HCT116 (cell line): ENCODE results near the gene IFT52. TPM values are rescaled to one million over a fixed set of nuclear protein-coding genes. Genes with fewer than 3 reads are reported as not detected.

Experiments used
- ATAC-seq: fragments of 200-7000 bp; cut with Tn5 transposase; 2 replicates; pipeline ENCODE4 v1.9.1; 2020; ENCODE audit warnings: mild to moderate bottlenecking, moderate library complexity
- Bru-seq: library from RNA; stranded (reverse); fragments of 400-500 nt; gene quantifications from one replicate; lab custom pipeline; 2021; lab: Mats Ljungman, UMichigan
- BruChase-seq, 2 experiments: library from RNA; stranded (reverse); fragments of 400-500 nt; gene quantifications; one replicate each; lab custom pipeline; 2021; lab: Mats Ljungman, UMichigan
- BruUV-seq: library from RNA; stranded (reverse); fragments of 400-500 nt; replicated peaks from 2 replicates; lab custom pipeline; 2021; lab: Mats Ljungman, UMichigan
- CTCF ChIA-PET: fragments of 300-600 bp; sonication (Branson Sonifier 250); formaldehyde crosslinking; loops from one replicate; lab custom pipeline; 2021; ENCODE audit warnings: antibody characterized with exemption; lab: Charles Lee
- POLR2A ChIA-PET: fragments of 300-600, 350-600 bp; sonication (Branson Sonifier 250); formaldehyde crosslinking; loops from one replicate; lab custom pipeline; 2021; ENCODE audit warnings: antibody characterized with exemption; lab: Charles Lee
- RAD21 ChIA-PET, 2 experiments: fragments of 300-600 bp; sonication (Branson Sonifier 250); formaldehyde crosslinking; loops; one replicate each; lab custom pipeline; 2023; ENCODE audit warnings: low total read pairs in 2 of 2; ENCODE audit not compliant: uncharacterized antibody in 2 of 2, unreplicated experiment in 2 of 2, low non-redundant PET in 1 of 2; lab: Charles Lee
- DNase-seq: peaks from one replicate; pipeline ENCODE4 v3.0.0-alpha.2; 2010; ENCODE audit warnings: low read depth, low spot score
- H2AFZ ChIP-seq: fragments of 200-600 bp; shearing (Covaris generic), sonication (generic); 2 replicates; pipeline ENCODE4 v1.6.1; 2017; ENCODE audit warnings: low read depth, mixed run types, mixed read lengths, antibody characterized with exemption, low read length; ENCODE audit not compliant: poor library complexity, severe bottlenecking
- H3K27ac ChIP-seq: 2 replicates; pipeline ENCODE4 v1.5.1; 2012; ENCODE audit warnings: low read depth, low read length
- H3K27me3 ChIP-seq: fragments of 200-600 bp; sonication (generic); 2 replicates; pipeline ENCODE4 v1.6.1; 2016; ENCODE audit warnings: mixed run types, low read length, mixed read lengths; ENCODE audit not compliant: insufficient read depth
- H3K36me3 ChIP-seq, 2 experiments: fragments of 200-500 bp in 1 of 2; fragments of 200-600 bp in 1 of 2; sonication (Bioruptor generic) in 1 of 2; sonication (generic) in 1 of 2; 2 replicates each; pipeline versions ENCODE4 v1.5.1 to v1.6.1; 2014 to 2016; ENCODE audit warnings: low read length in 2 of 2, inconsistent platforms in 1 of 2, mixed read lengths in 1 of 2, mixed run types in 1 of 2; ENCODE audit not compliant: insufficient read depth in 2 of 2, control insufficient read depth in 1 of 2
- H3K4me1 ChIP-seq, 2 experiments: fragments of 200-600 bp in 1 of 2; sonication (generic) in 1 of 2; 2 replicates each; pipeline versions ENCODE4 v1.5.1 to v1.6.1; 2012 to 2017; ENCODE audit warnings: low read length in 2 of 2, inconsistent platforms in 1 of 2, mild to moderate bottlenecking in 1 of 2, mixed read lengths in 1 of 2, mixed run types in 1 of 2, moderate library complexity in 1 of 2; ENCODE audit not compliant: insufficient read depth in 2 of 2, control insufficient read depth in 1 of 2
- H3K4me2 ChIP-seq: fragments of 200-600 bp; sonication (generic); 2 replicates; pipeline ENCODE4 v1.6.1; 2017; ENCODE audit warnings: mixed run types, low read length, mixed read lengths
- H3K4me3 ChIP-seq, 2 experiments: fragments of 200-600 bp in 1 of 2; sonication (generic) in 1 of 2; replicated peaks in 1 of 2; 2 replicates each; pipeline ENCODE4 v1.5.1; 2011 to 2016; ENCODE audit warnings: low read length in 2 of 2, control low read depth in 1 of 2, low read depth in 1 of 2, mild to moderate bottlenecking in 1 of 2, mixed read lengths in 1 of 2, mixed run types in 1 of 2
- H3K79me2 ChIP-seq: fragments of 200-600 bp; sonication (generic); 2 replicates; pipeline ENCODE4 v1.6.1; 2017; ENCODE audit warnings: mild to moderate bottlenecking, mixed run types, low read length, moderate library complexity, mixed read lengths; ENCODE audit not compliant: insufficient read depth
- H3K9ac ChIP-seq: fragments of 200-600 bp; sonication (generic); 2 replicates; pipeline ENCODE4 v1.6.1; 2016; ENCODE audit warnings: low read length, mixed read lengths
- H3K9me2 ChIP-seq: fragments of 200-600 bp; sonication (generic), shearing (Covaris generic); 2 replicates; pipeline ENCODE4 v1.6.1; 2017; ENCODE audit warnings: mixed run types, mild to moderate bottlenecking, moderate library complexity; ENCODE audit not compliant: insufficient read depth
- H3K9me3 ChIP-seq, 2 experiments: fragments of 200-500 bp in 1 of 2; fragments of 200-600 bp in 1 of 2; sonication (Bioruptor generic) in 1 of 2; sonication (generic) in 1 of 2; 2 replicates each; pipeline ENCODE4 v1.6.1; 2014 to 2017; ENCODE audit warnings: low read length in 2 of 2, mixed read lengths in 2 of 2, inconsistent platforms in 1 of 2, low read depth in 1 of 2, mild to moderate bottlenecking in 1 of 2, mixed run types in 1 of 2, moderate library complexity in 1 of 2; ENCODE audit not compliant: control insufficient read depth in 1 of 2, insufficient read depth in 1 of 2
- H4K20me1 ChIP-seq: fragments of 200-600 bp; sonication (generic), shearing (Covaris generic); 2 replicates; pipeline ENCODE4 v1.6.1; 2017; ENCODE audit warnings: mixed run types, mild to moderate bottlenecking, moderate library complexity; ENCODE audit not compliant: insufficient read depth
- CBX3 ChIP-seq: IDR thresholded peaks from 2 replicates; pipeline ENCODE4 v1.6.1; 2012; ENCODE audit warnings: low read depth
- CEBPB ChIP-seq: IDR thresholded peaks from 2 replicates; pipeline ENCODE4 v1.6.1; 2012; ENCODE audit warnings: low read depth
- EGR1 ChIP-seq: IDR thresholded peaks from 2 replicates; pipeline ENCODE4 v1.6.1; 2012; ENCODE audit warnings: low read depth
- EZH2 ChIP-seq: fragments of 200-600 bp; sonication (generic); IDR thresholded peaks from 2 replicates; pipeline ENCODE4 v1.6.1; 2017; ENCODE audit warnings: antibody characterized with exemption, mixed run types
- EZH2phosphoT487 ChIP-seq: fragments of 200-600 bp; IDR thresholded peaks from 2 replicates; pipeline ENCODE4 v1.6.1; 2018; ENCODE audit warnings: antibody characterized with exemption, borderline replicate concordance
- FOSL1 ChIP-seq: IDR thresholded peaks from 2 replicates; pipeline ENCODE4 v1.6.1; 2012; ENCODE audit warnings: low read depth
- JUND ChIP-seq: IDR thresholded peaks from 2 replicates; pipeline ENCODE4 v1.6.1; 2012
- POLR2A ChIP-seq: IDR thresholded peaks from 2 replicates; pipeline ENCODE4 v1.7.0; 2011; ENCODE audit warnings: borderline replicate concordance; ENCODE audit not compliant: insufficient read depth, insufficient read length; ENCODE audit errors: extremely low read depth
- POLR2AphosphoS5 ChIP-seq: IDR thresholded peaks from 2 replicates; pipeline ENCODE4 v1.6.1; 2011; ENCODE audit warnings: mild to moderate bottlenecking, low read depth, low read length, moderate library complexity
- RAD21 ChIP-seq: IDR thresholded peaks from 2 replicates; pipeline ENCODE4 v1.6.1; 2012; ENCODE audit warnings: low read depth, mild to moderate bottlenecking
- SIN3A ChIP-seq: IDR thresholded peaks from 2 replicates; pipeline ENCODE4 v1.6.1; 2012; ENCODE audit warnings: low read depth
- SP1 ChIP-seq: IDR thresholded peaks from 2 replicates; pipeline ENCODE4 v1.6.1; 2012; ENCODE audit warnings: low read depth
- TCF7L2 ChIP-seq: IDR thresholded peaks from 2 replicates; pipeline ENCODE4 v1.7.0; 2011; ENCODE audit warnings: borderline replicate concordance, inconsistent platforms; ENCODE audit not compliant: insufficient read depth, insufficient read length; ENCODE audit errors: extremely low read depth
- YY1 ChIP-seq: IDR thresholded peaks from 2 replicates; pipeline ENCODE4 v1.6.1; 2011; ENCODE audit warnings: low read length, low read depth, moderate library complexity, mild to moderate bottlenecking; ENCODE audit not compliant: insufficient replicate concordance; ENCODE audit errors: extremely low read depth
- ZFX ChIP-seq: fragments of 450-650 bp; IDR thresholded peaks from 2 replicates; pipeline ENCODE4 v1.6.1; 2017
- intact Hi-C: fragments of 100-400 bp; cut with micrococcal nuclease; formaldehyde crosslinking; loops from 2 replicates; pipeline ENCODE4 v1.10.0; 2022
- long read RNA-seq: library from polyadenylated mRNA; unstranded; transcript quantifications from one replicate; pipeline ENCODE4 v2.0.0, GENCODE V29; 2021; ENCODE audit not compliant: unreplicated experiment
- polyA plus RNA-seq: library from polyadenylated mRNA; unstranded; fragments of >200 nt; gene quantifications from 2 replicates; pipeline ENCODE4 v1.2.1, GENCODE V29; 2012; ENCODE audit warnings: missing spikeins
- total RNA-seq: library from RNA; stranded (reverse); gene quantifications from one replicate; pipeline ENCODE4 v1.2.1, GENCODE V29; 2021; ENCODE audit not compliant: unreplicated experiment
- TF ChIP-seq, protein P1 (sequence below), 3 experiments: fragments of 200-600 bp in 1 of 3; sonication (generic) in 1 of 3; IDR thresholded peaks in 2 of 3; conservative IDR thresholded peaks in 1 of 3; 2 replicates each; pipeline ENCODE4 v1.5.1; 2012 to 2017; ENCODE audit warnings: low read depth in 2 of 3, low read length in 2 of 3, antibody characterized with exemption in 1 of 3, borderline replicate concordance in 1 of 3, control low read depth in 1 of 3, mild to moderate bottlenecking in 1 of 3, mixed read lengths in 1 of 3, mixed run types in 1 of 3, moderate library complexity in 1 of 3; ENCODE audit not compliant: insufficient read depth in 1 of 3
- TF ChIP-seq, protein P2 (sequence below): IDR thresholded peaks from 2 replicates; pipeline ENCODE4 v1.6.1; 2012
- TF ChIP-seq, protein P3 (sequence below): IDR thresholded peaks from 2 replicates; pipeline ENCODE4 v1.6.1; 2012

Gene IFT52, protein sequence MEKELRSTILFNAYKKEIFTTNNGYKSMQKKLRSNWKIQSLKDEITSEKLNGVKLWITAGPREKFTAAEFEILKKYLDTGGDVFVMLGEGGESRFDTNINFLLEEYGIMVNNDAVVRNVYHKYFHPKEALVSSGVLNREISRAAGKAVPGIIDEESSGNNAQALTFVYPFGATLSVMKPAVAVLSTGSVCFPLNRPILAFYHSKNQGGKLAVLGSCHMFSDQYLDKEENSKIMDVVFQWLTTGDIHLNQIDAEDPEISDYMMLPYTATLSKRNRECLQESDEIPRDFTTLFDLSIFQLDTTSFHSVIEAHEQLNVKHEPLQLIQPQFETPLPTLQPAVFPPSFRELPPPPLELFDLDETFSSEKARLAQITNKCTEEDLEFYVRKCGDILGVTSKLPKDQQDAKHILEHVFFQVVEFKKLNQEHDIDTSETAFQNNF
- total RNA-seq (29.0 TPM), Bru-seq, nascent RNA (percentile 49 among the genes with signal in this experiment), BruChase-seq, experiment 1, labeled RNA remaining after a 6-hour chase (percentile 56 among the genes with signal in this experiment), BruChase-seq, experiment 2, labeled RNA remaining after a 2-hour chase (percentile 50 among the genes with signal in this experiment)
- 22.1 and 22.5 TPM in 2 replicates for polyA plus RNA-seq
- long read RNA-seq, transcript IFT52-201 (14 exons, 1,757 nt), result major isoform, 23 of 40 reads
- long read RNA-seq, transcript IFT52-202 (14 exons, 1,599 nt), result minor isoform, 11 of 40 reads
- long read RNA-seq, partial matches to known transcripts, result 1 of 40 reads
- long read RNA-seq, other reads (novel, unspliced or antisense), result 5 of 40 reads

DNA sequence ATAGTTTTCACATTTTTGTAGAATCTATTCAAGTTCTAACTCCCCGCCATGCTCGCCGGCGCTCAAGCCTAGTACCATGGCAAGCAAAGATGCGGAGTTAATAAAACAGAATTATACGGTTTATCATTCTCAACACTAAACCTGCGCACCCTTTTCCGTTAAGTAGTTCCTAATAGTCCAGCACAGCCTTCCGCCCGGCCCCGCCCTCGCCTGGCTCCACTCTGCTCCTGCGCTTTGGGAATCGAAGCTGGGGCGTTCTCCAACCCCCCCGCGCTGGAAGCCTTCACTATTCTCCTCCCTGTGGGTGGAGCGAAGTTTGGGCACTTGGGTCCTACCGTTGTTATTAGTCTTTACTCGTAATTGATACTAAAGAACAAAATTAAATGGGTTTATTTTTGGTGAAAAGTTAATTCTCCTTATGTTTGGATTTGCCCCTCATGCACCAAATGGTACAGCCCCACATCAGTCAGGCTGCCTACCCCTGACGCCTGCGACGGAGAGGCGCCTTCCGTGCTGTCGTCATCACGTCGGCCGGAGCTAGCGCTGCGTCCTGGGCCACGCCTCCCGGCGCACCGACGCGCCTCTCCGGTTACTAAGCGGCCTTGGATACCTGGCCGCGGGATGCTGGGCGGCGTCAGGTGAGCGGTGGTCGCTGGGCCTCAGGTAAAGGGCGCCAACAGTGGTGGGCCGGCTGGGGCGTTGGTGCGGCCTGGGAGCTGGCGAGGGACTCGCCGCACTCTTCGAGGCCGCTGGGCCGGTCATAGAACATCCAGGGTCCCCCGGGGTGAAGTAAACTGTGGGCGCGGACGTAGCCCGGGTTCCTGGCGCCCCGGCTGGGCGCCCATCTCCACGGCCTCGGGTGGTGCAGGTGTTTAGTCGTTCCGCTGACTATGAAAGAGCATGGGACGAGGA, at the start of gene IFT52:
TSS of gene IFT52 (plus strand) at position 546 of the 912 bp plus-strand sequence. CDS start 3,762 bp downstream, outside the sequence.
- 0 out of 2 replicates have a peak, but pooled peaks have one; percentile 45 for TF ChIP-seq CBX3
- TF ChIP-seq EGR1, result 0 out of 2 replicates have a peak, but pooled peaks have one; percentile 10
- peak; percentile 54 for TF ChIP-seq POLR2AphosphoS5
- peak; percentile 84 for TF ChIP-seq JUND
- peak; percentile 67; the same call in 1 of the 2 replicates for TF ChIP-seq SIN3A
- peak; percentile 61 for TF ChIP-seq POLR2A
- TF ChIP-seq FOSL1, result no peak
- TF ChIP-seq RAD21, result no peak
- TF ChIP-seq CEBPB, result no peak
- TF ChIP-seq TCF7L2, result peak; percentile 9
- TF ChIP-seq EZH2, result no peak
- no peak for TF ChIP-seq EZH2phosphoT487
- TF ChIP-seq, protein P1, sequence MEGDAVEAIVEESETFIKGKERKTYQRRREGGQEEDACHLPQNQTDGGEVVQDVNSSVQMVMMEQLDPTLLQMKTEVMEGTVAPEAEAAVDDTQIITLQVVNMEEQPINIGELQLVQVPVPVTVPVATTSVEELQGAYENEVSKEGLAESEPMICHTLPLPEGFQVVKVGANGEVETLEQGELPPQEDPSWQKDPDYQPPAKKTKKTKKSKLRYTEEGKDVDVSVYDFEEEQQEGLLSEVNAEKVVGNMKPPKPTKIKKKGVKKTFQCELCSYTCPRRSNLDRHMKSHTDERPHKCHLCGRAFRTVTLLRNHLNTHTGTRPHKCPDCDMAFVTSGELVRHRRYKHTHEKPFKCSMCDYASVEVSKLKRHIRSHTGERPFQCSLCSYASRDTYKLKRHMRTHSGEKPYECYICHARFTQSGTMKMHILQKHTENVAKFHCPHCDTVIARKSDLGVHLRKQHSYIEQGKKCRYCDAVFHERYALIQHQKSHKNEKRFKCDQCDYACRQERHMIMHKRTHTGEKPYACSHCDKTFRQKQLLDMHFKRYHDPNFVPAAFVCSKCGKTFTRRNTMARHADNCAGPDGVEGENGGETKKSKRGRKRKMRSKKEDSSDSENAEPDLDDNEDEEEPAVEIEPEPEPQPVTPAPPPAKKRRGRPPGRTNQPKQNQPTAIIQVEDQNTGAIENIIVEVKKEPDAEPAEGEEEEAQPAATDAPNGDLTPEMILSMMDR (IDR thresholded peaks at IDR 0.05 in 2 of 3, conservative IDR thresholded peaks at IDR 0.05 in 1 of 3; ENCODE audit: borderline replicate concordance in 1 of 3, insufficient read depth in 1 of 3, low read depth in 2 of 3, low read length in 2 of 3), result no peak
- TF ChIP-seq ZFX, result peak; percentile 81; the same call in 1 of the 2 replicates
- TF ChIP-seq, protein P2, sequence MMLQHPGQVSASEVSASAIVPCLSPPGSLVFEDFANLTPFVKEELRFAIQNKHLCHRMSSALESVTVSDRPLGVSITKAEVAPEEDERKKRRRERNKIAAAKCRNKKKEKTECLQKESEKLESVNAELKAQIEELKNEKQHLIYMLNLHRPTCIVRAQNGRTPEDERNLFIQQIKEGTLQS, result no peak
- no peak for TF ChIP-seq YY1
- TF ChIP-seq, protein P3, sequence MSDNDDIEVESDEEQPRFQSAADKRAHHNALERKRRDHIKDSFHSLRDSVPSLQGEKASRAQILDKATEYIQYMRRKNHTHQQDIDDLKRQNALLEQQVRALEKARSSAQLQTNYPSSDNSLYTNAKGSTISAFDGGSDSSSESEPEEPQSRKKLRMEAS, result peak; percentile 72
- TF ChIP-seq SP1, result peak; percentile 89
- TF ChIP-seq, all 23 proteins: peak for 10
- DNase-seq (peak; percentile 89), ATAC-seq (peak; percentile 98)
- H3K4me3 ChIP-seq, result peak within 1 kb of the TSS; percentile 84 to 86
- ChIA-PET CTCF (interaction anchor here (1.0 to 1.4 kb wide), 2 partner anchors 52 to 101 kb away, joined by 3 read pairs; no protein-coding TSS in a partner anchor), RAD21 (interaction anchor here (0.6 to 0.8 kb wide), 2 partner anchors 53 to 103 kb away, joined by 4 to 5 read pairs; no protein-coding TSS in a partner anchor), POLR2A (interaction anchor here (0.8 to 1.0 kb wide), 3 partner anchors 15 to 133 kb away, joined by 3 to 7 read pairs (median 3); no protein-coding TSS in a partner anchor)
- peak within 1 kb of the TSS; percentile 79 for H2AFZ ChIP-seq
- H3K36me3 ChIP-seq, result no peaks in the 10 kb centered on the region
- peak within 1 kb of the TSS; percentile 56 for H3K27ac ChIP-seq
- H3K4me2 ChIP-seq, result peak within 1 kb of the TSS; percentile 89
- H3K9me2 ChIP-seq, result no peaks in the 10 kb centered on the region
- H4K20me1 ChIP-seq, result no peaks in the 10 kb centered on the region
- no peaks in the 10 kb centered on the region for H3K27me3 ChIP-seq
- H3K9ac ChIP-seq, result peak within 1 kb of the TSS; percentile 74
- intact Hi-C loops, result loop anchor here (2.0 kb wide), 1 partner anchor 76 kb away; no protein-coding TSS in a partner anchor
- no peaks in the 10 kb centered on the region for H3K9me3 ChIP-seq
- peaks cover 4% of the 10 kb centered on the region; the same call in 1 of the 2 replicates for H3K79me2 ChIP-seq
- no TSS peak for BruUV-seq
- H3K4me1 ChIP-seq, result peaks cover 9 to 16% of the 10 kb centered on the region in 2 experiments; a peak in 3 of 4 replicates
